H1 (cell line): Measurements from ENCODE around the gene DENND6B. TPM values are rescaled to one million over a fixed set of nuclear protein-coding genes. Genes with fewer than 3 reads are reported as not detected.

ENCODE experiments used
- CTCF ChIA-PET: fragments of 300-600 bp; sonication (Branson Sonifier 250); formaldehyde crosslinking; loops from one replicate; lab custom pipeline; 2021; ENCODE audit not compliant: partially characterized antibody; lab: Charles Lee
- POLR2A ChIA-PET: fragments of 300-600 bp; sonication (Branson Sonifier 250); formaldehyde crosslinking; loops from one replicate; lab custom pipeline; 2021; ENCODE audit warnings: inconsistent platforms; ENCODE audit not compliant: partially characterized antibody; lab: Charles Lee
- DNase-seq, 2 experiments: peaks; one replicate each; pipeline versions ENCODE4 v3.0.0 to v3.0.0-alpha.2; 2010 to 2022; ENCODE audit warnings: low spot score in 2 of 2, low read depth in 1 of 2, mixed read lengths in 1 of 2
- FAIRE-seq: peaks from 2 replicates; lab custom pipeline; 2011; peaks lifted over from hg19 to GRCh38; lab: Jason Lieb, UNC
- H2AFZ ChIP-seq: 2 replicates; pipeline ENCODE4 v1.8.1; 2012; ENCODE audit warnings: low read length, inconsistent platforms
- H2AK5ac ChIP-seq: 2 replicates; pipeline ENCODE4 v1.6.1; 2013; ENCODE audit warnings: low read depth, low read length
- H2BK120ac ChIP-seq: replicated peaks from 2 replicates; pipeline ENCODE3; 2013; ENCODE audit warnings: low read depth, low read length, inconsistent platforms
- H2BK12ac ChIP-seq: 2 replicates; pipeline ENCODE4 v1.6.1; 2013; ENCODE audit warnings: low read depth, low read length
- H2BK15ac ChIP-seq: 2 replicates; pipeline ENCODE4 v1.6.1; 2013; ENCODE audit warnings: low read length
- H2BK20ac ChIP-seq: 2 replicates; pipeline ENCODE4 v1.6.1; 2013; ENCODE audit warnings: low read length
- H2BK5ac ChIP-seq: 2 replicates; pipeline ENCODE4 v1.6.1; 2013; ENCODE audit warnings: low read depth, low read length
- H3K14ac ChIP-seq: 2 replicates; pipeline ENCODE4 v1.6.1; 2013; ENCODE audit warnings: inconsistent platforms; ENCODE audit not compliant: insufficient read length
- H3K18ac ChIP-seq: 2 replicates; pipeline ENCODE4 v1.6.1; 2013; ENCODE audit warnings: low read length; ENCODE audit errors: extremely low read depth
- H3K23ac ChIP-seq: 2 replicates; pipeline ENCODE4 v1.6.1; 2013; ENCODE audit warnings: inconsistent platforms; ENCODE audit not compliant: insufficient read length
- H3K23me2 ChIP-seq: 2 replicates; pipeline ENCODE4 v1.6.1; 2013; ENCODE audit warnings: low read depth, low read length
- H3K27ac ChIP-seq: 2 replicates; pipeline ENCODE4 v1.6.1; 2011; ENCODE audit warnings: low read depth, low read length, inconsistent platforms
- H3K27me3 ChIP-seq, 4 experiments: replicated peaks in 1 of 4; 1 replicate in 1 of 4; 2 replicates in 3 of 4; pipeline versions ENCODE4 v1.6.1 to v1.8.1; 2011 to 2013; ENCODE audit warnings: low read length in 3 of 4, mild to moderate bottlenecking in 3 of 4, inconsistent platforms in 2 of 4, mixed read lengths in 2 of 4, moderate library complexity in 1 of 4; ENCODE audit not compliant: control insufficient read depth in 3 of 4, insufficient read depth in 3 of 4; ENCODE audit errors: extremely low read depth in 1 of 4
- H3K36me3 ChIP-seq, 4 experiments: 2 replicates each; pipeline versions ENCODE4 v1.6.1 to v1.8.1; 2011 to 2013; ENCODE audit warnings: mild to moderate bottlenecking in 4 of 4, low read length in 3 of 4, moderate library complexity in 2 of 4, control low read depth in 1 of 4, inconsistent platforms in 1 of 4; ENCODE audit not compliant: insufficient read depth in 4 of 4, control insufficient read depth in 2 of 4
- H3K4ac ChIP-seq: replicated peaks from 2 replicates; pipeline ENCODE3; 2013; ENCODE audit warnings: low read length, low read depth, mixed read lengths, inconsistent platforms; ENCODE audit not compliant: insufficient read length
- H3K4me1 ChIP-seq, 4 experiments: replicated peaks in 1 of 4; 1 replicate in 1 of 4; 2 replicates in 3 of 4; pipeline versions ENCODE4 v1.6.1 to v1.8.1; 2011 to 2013; ENCODE audit warnings: low read length in 3 of 4, inconsistent platforms in 2 of 4, mixed read lengths in 1 of 4; ENCODE audit not compliant: insufficient read depth in 4 of 4, control insufficient read depth in 3 of 4
- H3K4me2 ChIP-seq, 2 experiments: 2 replicates each; pipeline versions ENCODE4 v1.6.1 to v1.8.1; 2011 to 2013; ENCODE audit warnings: low read depth in 2 of 2, low read length in 2 of 2, control low read depth in 1 of 2, inconsistent platforms in 1 of 2, mild to moderate bottlenecking in 1 of 2; ENCODE audit not compliant: insufficient read depth in 1 of 2
- H3K4me3 ChIP-seq, 4 experiments: fragments of 200-600, 300-600 bp in 1 of 4; sonication (generic), shearing (Covaris generic), sonication (Bioruptor Twin) in 1 of 4; 2 replicates each; pipeline versions ENCODE4 v1.5.1 to v1.8.1; 2011 to 2016; ENCODE audit warnings: low read length in 4 of 4, low read depth in 3 of 4, control low read depth in 2 of 4, inconsistent platforms in 2 of 4, mild to moderate bottlenecking in 2 of 4, mixed read lengths in 1 of 4, moderate library complexity in 1 of 4; ENCODE audit not compliant: insufficient read depth in 2 of 4; ENCODE audit errors: extremely low read depth in 1 of 4
- H3K56ac ChIP-seq: replicated peaks from 2 replicates; pipeline ENCODE3; 2013; ENCODE audit warnings: low read depth, mild to moderate bottlenecking, mixed read lengths, low read length, inconsistent platforms; ENCODE audit not compliant: insufficient read length
- H3K79me1 ChIP-seq: 2 replicates; pipeline ENCODE4 v1.6.1; 2013; ENCODE audit warnings: low read depth, low read length, control low read depth
- H3K79me2 ChIP-seq, 2 experiments: 2 replicates each; pipeline versions ENCODE4 v1.6.1 to v1.8.1; 2012 to 2013; ENCODE audit warnings: low read length in 2 of 2, mild to moderate bottlenecking in 2 of 2, inconsistent platforms in 1 of 2; ENCODE audit not compliant: insufficient read depth in 2 of 2, control insufficient read depth in 1 of 2
- H3K9ac ChIP-seq, 4 experiments: replicated peaks in 1 of 4; 1 replicate in 1 of 4; 2 replicates in 3 of 4; pipeline versions ENCODE4 v1.6.1 to v1.8.1; 2011 to 2013; ENCODE audit warnings: low read depth in 3 of 4, low read length in 3 of 4, control low read depth in 2 of 4, mild to moderate bottlenecking in 2 of 4, moderate library complexity in 2 of 4, inconsistent platforms in 1 of 4; ENCODE audit errors: extremely low read depth in 1 of 4
- H3K9me3 ChIP-seq, 2 experiments: 2 replicates each; pipeline versions ENCODE4 v1.6.1 to v1.8.1; 2012 to 2013; ENCODE audit warnings: mild to moderate bottlenecking in 2 of 2, moderate library complexity in 2 of 2, control low read depth in 1 of 2, inconsistent platforms in 1 of 2, low read depth in 1 of 2, low read length in 1 of 2, mixed read lengths in 1 of 2; ENCODE audit not compliant: insufficient read depth in 2 of 2
- H4K20me1 ChIP-seq, 2 experiments: replicated peaks in 1 of 2; 2 replicates each; pipeline versions ENCODE3 to v1.8.1; 2011 to 2013; ENCODE audit warnings: inconsistent platforms in 2 of 2, low read length in 2 of 2, mild to moderate bottlenecking in 1 of 2; ENCODE audit not compliant: insufficient read depth in 2 of 2, control insufficient read depth in 1 of 2
- H4K5ac ChIP-seq: 2 replicates; pipeline ENCODE4 v1.6.1; 2013; ENCODE audit warnings: low read length, low read depth, mixed read lengths, inconsistent platforms; ENCODE audit not compliant: insufficient read length
- H4K8ac ChIP-seq: 2 replicates; pipeline ENCODE4 v1.8.0; 2013; ENCODE audit warnings: mild to moderate bottlenecking, moderate library complexity, low read length, inconsistent platforms; ENCODE audit not compliant: insufficient read depth; ENCODE audit errors: extremely low read depth
- H4K91ac ChIP-seq: replicated peaks from 2 replicates; pipeline ENCODE3; 2013; ENCODE audit warnings: low read length, mixed read lengths, inconsistent platforms; ENCODE audit not compliant: insufficient read length
- BCL11A ChIP-seq, 2 experiments: IDR thresholded peaks; one replicate each; pipeline ENCODE4 v1.6.1; 2011; ENCODE audit warnings: low read depth in 2 of 2, low read length in 2 of 2, mild to moderate bottlenecking in 2 of 2
- JUN ChIP-seq: IDR thresholded peaks from 2 replicates; pipeline ENCODE4 v1.6.1; 2011; ENCODE audit warnings: low read depth, mild to moderate bottlenecking, improper control_type of control experiment, low read length
- NANOG ChIP-seq: IDR thresholded peaks from 2 replicates; pipeline ENCODE4 v1.6.1; 2011; ENCODE audit warnings: low read length, low read depth, mild to moderate bottlenecking, inconsistent platforms; ENCODE audit not compliant: insufficient read depth, poor library complexity, severe bottlenecking
- POU5F1 ChIP-seq: IDR thresholded peaks from 2 replicates; pipeline ENCODE4 v1.6.1; 2011; ENCODE audit warnings: low read depth, mild to moderate bottlenecking, low read length, moderate library complexity
- RXRA ChIP-seq: IDR thresholded peaks from 2 replicates; pipeline ENCODE4 v1.6.1; 2011; ENCODE audit warnings: low read depth, mild to moderate bottlenecking, low read length, moderate library complexity; ENCODE audit not compliant: insufficient read depth
- WGBS, 2 experiments: shearing (Covaris generic) in 1 of 2; methylation state at CpG; one replicate each; pipeline versions ENCODE4 v1.1.6 to v1.1.7; 2013 to 2015; ENCODE audit warnings: low lambda C conversion rate in 2 of 2, mixed read lengths in 2 of 2, inconsistent platforms in 1 of 2, low coverage in 1 of 2, missing lambda C conversion rate in 1 of 2; ENCODE audit not compliant: insufficient replicate concordance in 2 of 2, insufficient coverage in 1 of 2, insufficient read length in 1 of 2; ENCODE audit errors: extremely low coverage in 1 of 2, missing lambda C conversion rate in 1 of 2; 5-methylcytosine and 5-hydroxymethylcytosine counted together
- polyA plus RNA-seq, 7 experiments: library from polyadenylated mRNA; depleted of rRNA in 3 of 7; stranded (reverse) in 5 of 7; unstranded in 2 of 7; fragments of >200 nt in 5 of 7; fragments of 200-250 nt in 2 of 7; gene quantifications; 1 replicate in 5 of 7; 2 replicates in 1 of 7; 4 replicates in 1 of 7; pipeline versions ENCODE4 v1.2.1 to v1.2.3, GENCODE V29; 2011 to 2013; ENCODE audit warnings: missing spikeins in 2 of 7, mixed read lengths in 2 of 7
- total RNA-seq: library from RNA; stranded (reverse); fragmentation: NEBNext Ultra II Directional; extraction: Animal tissue kit (Norgen Biotek cat#: 25700); gene quantifications from 2 replicates; pipeline ENCODE4 v1.2.1, GENCODE V29; 2021

The DENND6B gene
- total and polyA plus RNA-seq, 2 of the 8 experiments (the other 6 are each of a cell fraction or from before 2014, with no cell fraction given), result 1.1 to 1.9 TPM

DNA sequence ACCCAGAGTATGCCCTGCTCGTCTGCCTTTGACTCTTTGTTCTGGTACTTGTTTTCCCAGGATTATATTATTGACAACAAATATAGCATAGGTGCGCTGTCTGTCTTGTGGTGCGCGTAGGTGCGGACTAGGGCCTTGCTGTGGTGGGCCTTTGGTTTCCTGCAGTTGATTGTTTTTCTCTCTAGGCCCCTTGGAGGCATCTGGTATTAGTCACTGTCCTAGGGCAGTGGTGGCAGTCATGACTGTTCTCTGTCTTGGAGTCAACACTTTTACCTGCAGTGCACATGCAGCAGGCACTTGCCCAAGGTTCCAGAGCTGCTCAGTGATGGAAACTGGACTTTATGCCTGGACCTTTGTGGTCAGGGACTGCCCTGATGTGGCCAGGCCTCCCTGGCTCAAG, 34.9 kb upstream of the DENND6B start:
- no peak overlapping the region for H4K8ac ChIP-seq
- no peak overlapping the region for H3K23ac ChIP-seq
- no peak overlapping the region for H4K91ac ChIP-seq
- no peak overlapping the region for H2AK5ac ChIP-seq
- H2BK12ac ChIP-seq, result no peak overlapping the region
- H3K79me1 ChIP-seq, result peaks cover 24% of the 10 kb centered on the region
- no peaks in the 10 kb centered on the region for H3K27me3 ChIP-seq
- no peaks in the 10 kb centered on the region for H3K36me3 ChIP-seq
- DNase-seq (no peak), FAIRE-seq (no peak)
- no peak overlapping the region for H4K5ac ChIP-seq
- ChIA-PET CTCF (interaction anchor here (0.6 to 1.7 kb wide), 6 partner anchors 10 to 337 kb away, joined by 3 to 7 read pairs (median 4); no protein-coding TSS in a partner anchor), POLR2A (interaction anchor here (1.3 kb wide), 1 partner anchor 10 kb away, joined by 4 read pairs; no protein-coding TSS in a partner anchor)
- H3K18ac ChIP-seq, result no peak overlapping the region
- no peak overlapping the region for H3K4ac ChIP-seq
- H2BK20ac ChIP-seq, result no peak overlapping the region
- no peak overlapping the region for H3K4me2 ChIP-seq
- H3K4me3 ChIP-seq, result no peak overlapping the region
- 94% methylated on average over 5 of the region's 5 CpGs; no CpG with 5 or more reads in 1 of the 2 experiments for WGBS, 2 experiments
- no peak overlapping the region for H2BK120ac ChIP-seq
- H2AFZ ChIP-seq, result no peak overlapping the region
- no peak overlapping the region for H3K56ac ChIP-seq
- H3K9me3 ChIP-seq, result no peaks in the 10 kb centered on the region
- H3K23me2 ChIP-seq, result no peaks in the 10 kb centered on the region
- H3K4me1 ChIP-seq, result no peaks in the 10 kb centered on the region; a peak in 1 of 7 replicates
- H3K27ac ChIP-seq, result no peak overlapping the region
- peaks cover 9 to 72% of the 10 kb centered on the region in 2 experiments; a peak in 3 of 4 replicates for H3K79me2 ChIP-seq
- H2BK15ac ChIP-seq, result no peak overlapping the region
- no peak overlapping the region for H2BK5ac ChIP-seq
- peaks cover 4 to 17% of the 10 kb centered on the region in 2 experiments for H4K20me1 ChIP-seq
- no peak overlapping the region for H3K9ac ChIP-seq
- H3K14ac ChIP-seq, result no peak overlapping the region
- no peak for TF ChIP-seq RXRA
- TF ChIP-seq NANOG, result no peak
- TF ChIP-seq BCL11A (IDR thresholded peaks at IDR 0.05; ENCODE audit: low read depth in 2 of 2, low read length in 2 of 2), result no peak
- TF ChIP-seq JUN, result no peak
- no peak for TF ChIP-seq POU5F1
